Astrocyte (in vitro differentiated cells and primary cell): ENCODE data around the gene SAP30BP. TPM values are rescaled to one million over a fixed set of nuclear protein-coding genes. Genes with fewer than 3 reads are reported as not detected.

Source experiments
- DNase-seq: peaks from one replicate; pipeline ENCODE4 v3.0.0-alpha.2; 2010; ENCODE audit warnings: low read depth
- FAIRE-seq: peaks from 2 replicates; lab custom pipeline; 2011; peaks lifted over from hg19 to GRCh38; lab: Jason Lieb, UNC
- H2AFZ ChIP-seq: 2 replicates; pipeline ENCODE4 v1.6.0; 2012; ENCODE audit warnings: low read depth, low read length, inconsistent platforms
- H3K27ac ChIP-seq: 2 replicates; pipeline ENCODE4 v1.5.1; 2011; ENCODE audit warnings: low read depth, low read length, inconsistent platforms
- H3K27me3 ChIP-seq: 2 replicates; pipeline ENCODE4 v1.6.0; 2011; ENCODE audit warnings: low read length, inconsistent platforms; ENCODE audit not compliant: insufficient read depth
- H3K36me3 ChIP-seq: 2 replicates; pipeline ENCODE4 v1.5.1; 2011; ENCODE audit warnings: low read length, inconsistent platforms; ENCODE audit not compliant: insufficient read depth
- H3K4me1 ChIP-seq: 2 replicates; pipeline ENCODE4 v1.5.1; 2011; ENCODE audit warnings: low read length, inconsistent platforms; ENCODE audit not compliant: insufficient read depth
- H3K4me2 ChIP-seq: 2 replicates; pipeline ENCODE4 v1.6.0; 2012; ENCODE audit warnings: low read length, inconsistent platforms
- H3K4me3 ChIP-seq: 2 replicates; pipeline ENCODE4 v1.5.1; 2011; ENCODE audit warnings: low read depth, mild to moderate bottlenecking, low read length, inconsistent platforms; ENCODE audit not compliant: insufficient read depth
- H3K79me2 ChIP-seq: 2 replicates; pipeline ENCODE4 v1.6.0; 2012; ENCODE audit warnings: mild to moderate bottlenecking, low read length, inconsistent platforms; ENCODE audit not compliant: insufficient read depth
- H3K9ac ChIP-seq: 2 replicates; pipeline ENCODE4 v1.6.0; 2012; ENCODE audit warnings: mild to moderate bottlenecking, low read length, inconsistent platforms
- H3K9me3 ChIP-seq: 2 replicates; pipeline ENCODE4 v1.5.1; 2012; ENCODE audit warnings: low read depth, mild to moderate bottlenecking, low read length, inconsistent platforms; ENCODE audit not compliant: insufficient read depth
- H4K20me1 ChIP-seq: 2 replicates; pipeline ENCODE4 v1.6.0; 2012; ENCODE audit warnings: low read length, inconsistent platforms; ENCODE audit not compliant: insufficient read depth
- H3K27ac Mint-ChIP-seq: one replicate; pipeline ENCODE4 v1.8.0; 2021; ENCODE audit warnings: mild to moderate bottlenecking, mixed read lengths; ENCODE audit not compliant: unreplicated experiment
- H3K27me3 Mint-ChIP-seq: one replicate; pipeline ENCODE4 v1.8.0; 2021; ENCODE audit warnings: low read depth, mixed read lengths; ENCODE audit not compliant: unreplicated experiment
- H3K36me3 Mint-ChIP-seq: one replicate; pipeline ENCODE4 v1.8.0; 2021; ENCODE audit warnings: low read depth, mixed read lengths; ENCODE audit not compliant: unreplicated experiment
- H3K4me1 Mint-ChIP-seq: one replicate; pipeline ENCODE4 v1.8.0; 2021; ENCODE audit warnings: low read depth, mixed read lengths; ENCODE audit not compliant: unreplicated experiment
- H3K4me3 Mint-ChIP-seq: one replicate; pipeline ENCODE4 v1.8.0; 2021; ENCODE audit warnings: mild to moderate bottlenecking, moderate library complexity, mixed read lengths; ENCODE audit not compliant: unreplicated experiment
- H3K9me3 Mint-ChIP-seq: one replicate; pipeline ENCODE4 v1.8.0; 2021; ENCODE audit warnings: mild to moderate bottlenecking, mixed read lengths; ENCODE audit not compliant: unreplicated experiment
- CTCF ChIP-seq: IDR thresholded peaks from 2 replicates; pipeline ENCODE4 v1.5.1; 2011; ENCODE audit warnings: low read depth, mild to moderate bottlenecking, inconsistent platforms, low read length, moderate library complexity; ENCODE audit not compliant: insufficient read depth
- EZH2 ChIP-seq: IDR thresholded peaks from 2 replicates; pipeline ENCODE4 v1.6.1; 2012; ENCODE audit warnings: mild to moderate bottlenecking, low read length, inconsistent platforms; ENCODE audit not compliant: insufficient read depth
- total RNA-seq: library from RNA; stranded (reverse); gene quantifications from 2 replicates; pipeline ENCODE4 v1.2.1, GENCODE V29; 2021

SAP30BP gene
- total RNA-seq, 1 donor from 2014 or later, result 99.2 TPM

DNA sequence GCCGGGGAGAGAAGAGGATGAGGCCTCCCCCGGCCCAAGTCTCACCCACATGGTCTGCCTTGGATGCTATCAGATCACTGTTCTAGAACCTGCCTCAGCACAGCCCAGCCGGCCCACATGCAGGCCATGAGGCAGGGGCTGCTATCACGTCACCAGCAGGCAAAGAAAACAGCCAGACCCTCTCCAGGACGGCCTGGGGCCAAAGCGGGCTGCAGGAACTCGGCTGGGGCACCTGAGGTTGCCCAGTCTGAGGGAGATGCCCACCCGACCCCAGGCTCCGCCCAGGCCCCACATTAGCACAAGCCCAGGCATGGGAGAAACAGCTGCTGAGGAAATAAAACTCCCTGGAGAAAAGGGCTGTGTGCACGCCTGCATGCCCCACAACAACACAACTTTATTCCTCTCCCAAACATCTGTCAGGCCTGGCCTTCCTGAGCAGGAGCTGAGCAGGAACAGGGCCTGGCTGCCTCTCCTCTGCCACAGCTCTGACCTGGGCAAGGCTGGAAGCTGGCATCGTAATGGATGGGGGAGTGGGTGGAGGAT, 40.6 kb upstream of the SAP30BP start:
- DNase-seq (no peak), FAIRE-seq (no peak)
- H3K4me2 ChIP-seq, result no peak overlapping the region
- H4K20me1 ChIP-seq, result peaks cover 5% of the 10 kb centered on the region
- no peak overlapping the region for H3K27ac ChIP-seq
- no peaks in the 10 kb centered on the region for H3K27me3 ChIP-seq
- H3K27me3 Mint-ChIP-seq, result peaks cover under 1% of the 10 kb centered on the region
- no peak overlapping the region for H2AFZ ChIP-seq
- no peaks in the 10 kb centered on the region for H3K4me1 ChIP-seq
- H3K4me1 Mint-ChIP-seq, result peaks cover 11% of the 10 kb centered on the region
- H3K36me3 Mint-ChIP-seq, result peaks cover 3% of the 10 kb centered on the region
- H3K79me2 ChIP-seq, result no peaks in the 10 kb centered on the region
- TF ChIP-seq EZH2, result no peak
- no peak for TF ChIP-seq CTCF
- no peaks in the 10 kb centered on the region for H3K9me3 ChIP-seq
- H3K9ac ChIP-seq, result no peak overlapping the region
- no peak overlapping the region for H3K27ac Mint-ChIP-seq
- H3K4me3 ChIP-seq, result no peak overlapping the region
- H3K9me3 Mint-ChIP-seq, result no peaks in the 10 kb centered on the region
- H3K4me3 Mint-ChIP-seq, result no peak overlapping the region
- H3K36me3 ChIP-seq, result no peaks in the 10 kb centered on the region

GRCh38 chr17:75627094-75627493, 40.0 kb upstream of the SAP30BP start:
- Mint-ChIP-seq H3K4me1 (peaks cover 9% of the 10 kb centered on the region), H3K27me3 (no peaks in the 10 kb centered on the region), H3K36me3 (peaks cover under 1% of the 10 kb centered on the region), H3K27ac (no peak overlapping the region), H3K4me3 (no peak overlapping the region), H3K9me3 (no peaks in the 10 kb centered on the region)
- DNase-seq, result no peak
- Histone ChIP-seq H3K4me2 (no peak overlapping the region), H3K79me2 (no peaks in the 10 kb centered on the region), H4K20me1 (peaks cover 5% of the 10 kb centered on the region), H3K27me3 (no peaks in the 10 kb centered on the region), H3K36me3 (no peaks in the 10 kb centered on the region), H3K27ac (no peak overlapping the region), H2AFZ (no peak overlapping the region), H3K9me3 (no peaks in the 10 kb centered on the region), H3K9ac (no peak overlapping the region), H3K4me3 (no peak overlapping the region), H3K4me1 (no peaks in the 10 kb centered on the region)
- TF ChIP-seq CTCF, result no peak
- TF ChIP-seq EZH2, result no peak
- FAIRE-seq, result no peak

GRCh38 chr17:75628425-75628824, 38.7 kb upstream of the SAP30BP start:
- Mint-ChIP-seq H3K4me3 (no peak overlapping the region), H3K36me3 (no peaks in the 10 kb centered on the region), H3K27me3 (no peaks in the 10 kb centered on the region), H3K4me1 (peaks cover 4% of the 10 kb centered on the region), H3K9me3 (no peaks in the 10 kb centered on the region), H3K27ac (no peak overlapping the region)
- Histone ChIP-seq H3K27me3 (no peaks in the 10 kb centered on the region), H4K20me1 (peaks cover 5% of the 10 kb centered on the region), H3K9ac (no peak overlapping the region), H3K36me3 (no peaks in the 10 kb centered on the region), H3K9me3 (no peaks in the 10 kb centered on the region), H3K4me3 (no peak overlapping the region), H3K27ac (no peak overlapping the region), H3K4me2 (no peak overlapping the region), H3K79me2 (no peaks in the 10 kb centered on the region), H3K4me1 (peaks cover 5% of the 10 kb centered on the region), H2AFZ (no peak overlapping the region)
- FAIRE-seq (no peak), DNase-seq (no peak)
- TF ChIP-seq EZH2, result no peak
- no peak for TF ChIP-seq CTCF
